ENCODE measurements around the gene BMP2K. TPM values are rescaled to one million over a fixed set of nuclear protein-coding genes. Genes with fewer than 3 reads are reported as not detected.

Gene BMP2K
- total RNA-seq, 1 donor from 2014 or later = 33.3 TPM

DNA sequence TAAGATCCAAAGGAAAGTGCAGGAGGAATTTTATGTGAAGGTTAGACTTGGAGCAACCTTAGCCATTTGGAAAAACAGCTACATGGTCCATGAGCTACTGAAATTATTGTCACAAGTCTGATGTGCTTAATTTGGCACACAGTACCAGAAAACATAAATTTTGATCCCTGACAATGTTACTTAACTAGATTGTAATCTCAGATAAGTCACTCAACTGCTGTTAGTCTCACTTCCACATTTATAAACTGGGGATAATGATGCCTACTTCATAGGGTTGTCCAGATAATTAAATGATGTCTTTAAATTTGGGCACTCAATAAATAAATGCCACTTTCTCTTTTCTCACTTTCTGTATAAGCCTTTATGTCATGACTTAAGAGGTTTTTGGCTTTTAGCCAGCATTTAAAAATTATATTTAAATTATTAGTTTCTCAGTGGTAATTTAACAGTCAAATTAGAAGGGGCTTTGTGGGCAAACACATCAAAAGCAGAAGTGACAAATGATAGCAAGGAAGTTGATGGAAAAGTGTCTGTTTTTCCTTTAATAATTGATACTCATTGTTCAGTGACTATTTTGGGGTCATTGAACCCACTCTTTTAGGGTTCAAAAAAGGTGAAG, 104.8 kb downstream of the BMP2K start:
- no peak for DNase-seq (ENCODE audit: low read depth)
- H4K20me1 ChIP-seq (ENCODE audit: insufficient read depth, low read length) = no peaks in the 10 kb centered on the region
- Mint-ChIP-seq H3K27me3 (ENCODE audit: low read depth, unreplicated experiment) (no peaks in the 10 kb centered on the region), H3K9me3 (ENCODE audit: unreplicated experiment) (no peaks in the 10 kb centered on the region), H3K4me3 (ENCODE audit: unreplicated experiment) (no peak overlapping the region), H3K4me1 (ENCODE audit: low read depth, unreplicated experiment) (peaks cover 7% of the 10 kb centered on the region), H3K27ac (ENCODE audit: unreplicated experiment) (no peak overlapping the region), H3K36me3 (ENCODE audit: low read depth, unreplicated experiment) (no peaks in the 10 kb centered on the region)
- H3K9ac ChIP-seq (ENCODE audit: low read length) = no peak overlapping the region
- no peaks in the 10 kb centered on the region for H3K27me3 ChIP-seq (ENCODE audit: insufficient read depth, low read length)
- no peaks in the 10 kb centered on the region for H3K79me2 ChIP-seq (ENCODE audit: insufficient read depth, low read length)
- no peak for FAIRE-seq
- H2AFZ ChIP-seq (ENCODE audit: low read depth, low read length) = no peak overlapping the region
- no peak overlapping the region for H3K27ac ChIP-seq (ENCODE audit: low read depth, low read length)
- H3K4me3 ChIP-seq (ENCODE audit: insufficient read depth, low read depth, low read length) = no peak overlapping the region
- no peak overlapping the region for H3K4me2 ChIP-seq (ENCODE audit: low read length)
- TF ChIP-seq EZH2 (IDR thresholded peaks at IDR 0.05; ENCODE audit: insufficient read depth, low read length) = no peak
- TF ChIP-seq, protein P1, sequence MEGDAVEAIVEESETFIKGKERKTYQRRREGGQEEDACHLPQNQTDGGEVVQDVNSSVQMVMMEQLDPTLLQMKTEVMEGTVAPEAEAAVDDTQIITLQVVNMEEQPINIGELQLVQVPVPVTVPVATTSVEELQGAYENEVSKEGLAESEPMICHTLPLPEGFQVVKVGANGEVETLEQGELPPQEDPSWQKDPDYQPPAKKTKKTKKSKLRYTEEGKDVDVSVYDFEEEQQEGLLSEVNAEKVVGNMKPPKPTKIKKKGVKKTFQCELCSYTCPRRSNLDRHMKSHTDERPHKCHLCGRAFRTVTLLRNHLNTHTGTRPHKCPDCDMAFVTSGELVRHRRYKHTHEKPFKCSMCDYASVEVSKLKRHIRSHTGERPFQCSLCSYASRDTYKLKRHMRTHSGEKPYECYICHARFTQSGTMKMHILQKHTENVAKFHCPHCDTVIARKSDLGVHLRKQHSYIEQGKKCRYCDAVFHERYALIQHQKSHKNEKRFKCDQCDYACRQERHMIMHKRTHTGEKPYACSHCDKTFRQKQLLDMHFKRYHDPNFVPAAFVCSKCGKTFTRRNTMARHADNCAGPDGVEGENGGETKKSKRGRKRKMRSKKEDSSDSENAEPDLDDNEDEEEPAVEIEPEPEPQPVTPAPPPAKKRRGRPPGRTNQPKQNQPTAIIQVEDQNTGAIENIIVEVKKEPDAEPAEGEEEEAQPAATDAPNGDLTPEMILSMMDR (IDR thresholded peaks at IDR 0.05; ENCODE audit: insufficient read depth, low read depth, low read length) = no peak
- peaks cover 6% of the 10 kb centered on the region for H3K36me3 ChIP-seq (ENCODE audit: insufficient read depth, low read length)
- no peaks in the 10 kb centered on the region for H3K4me1 ChIP-seq (ENCODE audit: insufficient read depth, low read length)
- H3K9me3 ChIP-seq (ENCODE audit: insufficient read depth, low read depth, low read length) = no peaks in the 10 kb centered on the region

DNA sequence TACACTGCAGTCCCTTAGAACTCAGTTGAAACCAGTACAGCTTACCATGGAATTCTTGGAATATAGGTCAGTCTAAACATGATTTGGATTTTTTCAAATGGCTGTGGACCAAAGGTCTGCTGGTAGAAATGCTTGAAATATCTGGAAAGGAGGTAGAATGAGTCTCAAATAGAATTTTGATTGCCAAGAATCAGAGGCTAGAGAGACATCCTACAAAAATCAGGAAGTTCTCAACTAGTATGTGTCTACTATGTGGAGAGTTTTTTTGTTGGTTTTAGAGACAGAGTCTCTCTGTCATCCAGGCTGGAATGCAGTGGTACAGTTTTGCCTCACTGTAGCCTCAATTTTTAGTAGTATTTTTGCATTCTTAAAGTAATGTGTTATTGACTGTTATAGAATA, 109.4 kb downstream of the BMP2K start:
- Mint-ChIP-seq H3K4me1 (ENCODE audit: low read depth, unreplicated experiment) (peaks cover 10% of the 10 kb centered on the region), H3K36me3 (ENCODE audit: low read depth, unreplicated experiment) (peaks cover 3% of the 10 kb centered on the region), H3K9me3 (ENCODE audit: unreplicated experiment) (no peaks in the 10 kb centered on the region), H3K27me3 (ENCODE audit: low read depth, unreplicated experiment) (no peaks in the 10 kb centered on the region), H3K27ac (ENCODE audit: unreplicated experiment) (no peak overlapping the region), H3K4me3 (ENCODE audit: unreplicated experiment) (no peak overlapping the region)
- Histone ChIP-seq H3K27ac (ENCODE audit: low read depth, low read length) (no peak overlapping the region), H4K20me1 (ENCODE audit: insufficient read depth, low read length) (no peaks in the 10 kb centered on the region), H3K4me1 (ENCODE audit: insufficient read depth, low read length) (no peaks in the 10 kb centered on the region), H3K36me3 (ENCODE audit: insufficient read depth, low read length) (peaks cover 3% of the 10 kb centered on the region), H3K79me2 (ENCODE audit: insufficient read depth, low read length) (no peaks in the 10 kb centered on the region), H3K4me3 (ENCODE audit: insufficient read depth, low read depth, low read length) (no peak overlapping the region), H3K4me2 (ENCODE audit: low read length) (no peak overlapping the region), H3K27me3 (ENCODE audit: insufficient read depth, low read length) (no peaks in the 10 kb centered on the region), H2AFZ (ENCODE audit: low read depth, low read length) (no peak overlapping the region), H3K9ac (ENCODE audit: low read length) (no peak overlapping the region), H3K9me3 (ENCODE audit: insufficient read depth, low read depth, low read length) (no peaks in the 10 kb centered on the region)
- DNase-seq (ENCODE audit: low read depth) (peak; percentile 55), FAIRE-seq (no peak)
- no peak for TF ChIP-seq EZH2 (IDR thresholded peaks at IDR 0.05; ENCODE audit: insufficient read depth, low read length)
- TF ChIP-seq, protein P1 (IDR thresholded peaks at IDR 0.05; ENCODE audit: insufficient read depth, low read depth, low read length) = no peak

DNA sequence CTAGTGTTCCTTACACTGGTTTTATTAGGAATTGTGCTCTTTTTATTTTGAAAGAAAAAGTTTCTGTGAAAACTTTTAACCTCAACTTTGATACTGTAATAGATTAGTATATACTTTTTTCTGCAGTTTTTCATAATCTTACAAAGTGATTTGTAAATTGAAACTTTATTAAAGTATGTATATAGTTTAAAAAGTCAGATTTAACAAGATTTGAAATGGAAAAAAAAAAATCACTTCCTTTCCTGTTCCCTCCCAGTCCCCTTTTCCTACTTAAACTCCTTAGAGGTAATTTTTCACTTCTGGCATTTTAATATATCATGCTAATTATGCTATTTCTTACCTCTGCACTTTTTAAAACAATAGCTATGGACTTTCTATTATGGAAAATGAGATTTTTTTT, 113.8 kb downstream of the BMP2K start:
- no peaks in the 10 kb centered on the region for H3K27me3 ChIP-seq (ENCODE audit: insufficient read depth, low read length)
- H3K27ac Mint-ChIP-seq (ENCODE audit: unreplicated experiment) = no peak overlapping the region
- H3K27me3 Mint-ChIP-seq (ENCODE audit: low read depth, unreplicated experiment) = no peaks in the 10 kb centered on the region
- no peak overlapping the region for H3K4me3 Mint-ChIP-seq (ENCODE audit: unreplicated experiment)
- no peaks in the 10 kb centered on the region for H3K9me3 ChIP-seq (ENCODE audit: insufficient read depth, low read depth, low read length)
- DNase-seq (ENCODE audit: low read depth) (no peak), FAIRE-seq (no peak)
- H4K20me1 ChIP-seq (ENCODE audit: insufficient read depth, low read length) = no peaks in the 10 kb centered on the region
- TF ChIP-seq EZH2 (IDR thresholded peaks at IDR 0.05; ENCODE audit: insufficient read depth, low read length) = no peak
- TF ChIP-seq, protein P1 (IDR thresholded peaks at IDR 0.05; ENCODE audit: insufficient read depth, low read depth, low read length) = no peak
- no peak overlapping the region for H3K4me3 ChIP-seq (ENCODE audit: insufficient read depth, low read depth, low read length)
- H3K4me2 ChIP-seq (ENCODE audit: low read length) = no peak overlapping the region
- no peaks in the 10 kb centered on the region for H3K9me3 Mint-ChIP-seq (ENCODE audit: unreplicated experiment)
- no peaks in the 10 kb centered on the region for H3K79me2 ChIP-seq (ENCODE audit: insufficient read depth, low read length)
- H2AFZ ChIP-seq (ENCODE audit: low read depth, low read length) = no peak overlapping the region
- peaks cover 3% of the 10 kb centered on the region for H3K36me3 Mint-ChIP-seq (ENCODE audit: low read depth, unreplicated experiment)
- H3K36me3 ChIP-seq (ENCODE audit: insufficient read depth, low read length) = peaks cover 12% of the 10 kb centered on the region
- H3K4me1 Mint-ChIP-seq (ENCODE audit: low read depth, unreplicated experiment) = peaks cover 10% of the 10 kb centered on the region
- H3K9ac ChIP-seq (ENCODE audit: low read length) = no peak overlapping the region
- no peaks in the 10 kb centered on the region for H3K4me1 ChIP-seq (ENCODE audit: insufficient read depth, low read length)
- H3K27ac ChIP-seq (ENCODE audit: low read depth, low read length) = no peak overlapping the region
